Testis (tissue), 2 donors: ENCODE results near the gene CXCL6.

Source experiments
- CTCF ChIP-seq, 3 experiments: fragments of 450-650 bp in 2 of 3; fragments of 200-600 bp in 1 of 3; sonication (generic) in 1 of 3; IDR thresholded peaks; one replicate each; pipeline ENCODE4 v1.5.1; 2016 to 2019; ENCODE audit warnings: antibody characterized with exemption in 3 of 3, mild to moderate bottlenecking in 2 of 3, moderate library complexity in 1 of 3
- POLR2A ChIP-seq: fragments of 450-650 bp; IDR thresholded peaks from one replicate; pipeline ENCODE4 v1.6.1; 2017; ENCODE audit warnings: antibody characterized with exemption, mild to moderate bottlenecking, moderate library complexity

GRCh38 chr4:73800206-73800605, 36.3 kb upstream of the CXCL6 start:
- no peak for TF ChIP-seq CTCF (IDR thresholded peaks at IDR 0.05)
- TF ChIP-seq POLR2A: no peak
